H1 (cell line): Measurements from ENCODE around the gene MYCBPAP. TPM values are rescaled to one million over a fixed set of nuclear protein-coding genes. Genes with fewer than 3 reads are reported as not detected.

Experiments
- CTCF ChIA-PET: fragments of 300-600 bp; sonication (Branson Sonifier 250); formaldehyde crosslinking; loops from one replicate; lab custom pipeline; 2021; ENCODE audit not compliant: partially characterized antibody; lab: Charles Lee
- POLR2A ChIA-PET: fragments of 300-600 bp; sonication (Branson Sonifier 250); formaldehyde crosslinking; loops from one replicate; lab custom pipeline; 2021; ENCODE audit warnings: inconsistent platforms; ENCODE audit not compliant: partially characterized antibody; lab: Charles Lee
- DNase-seq, 2 experiments: peaks; one replicate each; pipeline versions ENCODE4 v3.0.0 to v3.0.0-alpha.2; 2010 to 2022; ENCODE audit warnings: low spot score in 2 of 2, low read depth in 1 of 2, mixed read lengths in 1 of 2
- FAIRE-seq: peaks from 2 replicates; lab custom pipeline; 2011; peaks lifted over from hg19 to GRCh38; lab: Jason Lieb, UNC
- H2AFZ ChIP-seq: 2 replicates; pipeline ENCODE4 v1.8.1; 2012; ENCODE audit warnings: low read length, inconsistent platforms
- H2AK5ac ChIP-seq: 2 replicates; pipeline ENCODE4 v1.6.1; 2013; ENCODE audit warnings: low read depth, low read length
- H2BK120ac ChIP-seq: replicated peaks from 2 replicates; pipeline ENCODE3; 2013; ENCODE audit warnings: low read depth, low read length, inconsistent platforms
- H2BK12ac ChIP-seq: 2 replicates; pipeline ENCODE4 v1.6.1; 2013; ENCODE audit warnings: low read depth, low read length
- H2BK15ac ChIP-seq: 2 replicates; pipeline ENCODE4 v1.6.1; 2013; ENCODE audit warnings: low read length
- H2BK20ac ChIP-seq: 2 replicates; pipeline ENCODE4 v1.6.1; 2013; ENCODE audit warnings: low read length
- H2BK5ac ChIP-seq: 2 replicates; pipeline ENCODE4 v1.6.1; 2013; ENCODE audit warnings: low read depth, low read length
- H3K14ac ChIP-seq: 2 replicates; pipeline ENCODE4 v1.6.1; 2013; ENCODE audit warnings: inconsistent platforms; ENCODE audit not compliant: insufficient read length
- H3K18ac ChIP-seq: 2 replicates; pipeline ENCODE4 v1.6.1; 2013; ENCODE audit warnings: low read length; ENCODE audit errors: extremely low read depth
- H3K23ac ChIP-seq: 2 replicates; pipeline ENCODE4 v1.6.1; 2013; ENCODE audit warnings: inconsistent platforms; ENCODE audit not compliant: insufficient read length
- H3K23me2 ChIP-seq: 2 replicates; pipeline ENCODE4 v1.6.1; 2013; ENCODE audit warnings: low read depth, low read length
- H3K27ac ChIP-seq: 2 replicates; pipeline ENCODE4 v1.6.1; 2011; ENCODE audit warnings: low read depth, low read length, inconsistent platforms
- H3K27me3 ChIP-seq, 4 experiments: replicated peaks in 1 of 4; 1 replicate in 1 of 4; 2 replicates in 3 of 4; pipeline versions ENCODE4 v1.6.1 to v1.8.1; 2011 to 2013; ENCODE audit warnings: low read length in 3 of 4, mild to moderate bottlenecking in 3 of 4, inconsistent platforms in 2 of 4, mixed read lengths in 2 of 4, moderate library complexity in 1 of 4; ENCODE audit not compliant: control insufficient read depth in 3 of 4, insufficient read depth in 3 of 4; ENCODE audit errors: extremely low read depth in 1 of 4
- H3K36me3 ChIP-seq, 4 experiments: 2 replicates each; pipeline versions ENCODE4 v1.6.1 to v1.8.1; 2011 to 2013; ENCODE audit warnings: mild to moderate bottlenecking in 4 of 4, low read length in 3 of 4, moderate library complexity in 2 of 4, control low read depth in 1 of 4, inconsistent platforms in 1 of 4; ENCODE audit not compliant: insufficient read depth in 4 of 4, control insufficient read depth in 2 of 4
- H3K4ac ChIP-seq: replicated peaks from 2 replicates; pipeline ENCODE3; 2013; ENCODE audit warnings: low read length, low read depth, mixed read lengths, inconsistent platforms; ENCODE audit not compliant: insufficient read length
- H3K4me1 ChIP-seq, 4 experiments: replicated peaks in 1 of 4; 1 replicate in 1 of 4; 2 replicates in 3 of 4; pipeline versions ENCODE4 v1.6.1 to v1.8.1; 2011 to 2013; ENCODE audit warnings: low read length in 3 of 4, inconsistent platforms in 2 of 4, mixed read lengths in 1 of 4; ENCODE audit not compliant: insufficient read depth in 4 of 4, control insufficient read depth in 3 of 4
- H3K4me2 ChIP-seq, 2 experiments: 2 replicates each; pipeline versions ENCODE4 v1.6.1 to v1.8.1; 2011 to 2013; ENCODE audit warnings: low read depth in 2 of 2, low read length in 2 of 2, control low read depth in 1 of 2, inconsistent platforms in 1 of 2, mild to moderate bottlenecking in 1 of 2; ENCODE audit not compliant: insufficient read depth in 1 of 2
- H3K4me3 ChIP-seq, 4 experiments: fragments of 200-600, 300-600 bp in 1 of 4; sonication (generic), shearing (Covaris generic), sonication (Bioruptor Twin) in 1 of 4; 2 replicates each; pipeline versions ENCODE4 v1.5.1 to v1.8.1; 2011 to 2016; ENCODE audit warnings: low read length in 4 of 4, low read depth in 3 of 4, control low read depth in 2 of 4, inconsistent platforms in 2 of 4, mild to moderate bottlenecking in 2 of 4, mixed read lengths in 1 of 4, moderate library complexity in 1 of 4; ENCODE audit not compliant: insufficient read depth in 2 of 4; ENCODE audit errors: extremely low read depth in 1 of 4
- H3K56ac ChIP-seq: replicated peaks from 2 replicates; pipeline ENCODE3; 2013; ENCODE audit warnings: low read depth, mild to moderate bottlenecking, mixed read lengths, low read length, inconsistent platforms; ENCODE audit not compliant: insufficient read length
- H3K79me1 ChIP-seq: 2 replicates; pipeline ENCODE4 v1.6.1; 2013; ENCODE audit warnings: low read depth, low read length, control low read depth
- H3K79me2 ChIP-seq, 2 experiments: 2 replicates each; pipeline versions ENCODE4 v1.6.1 to v1.8.1; 2012 to 2013; ENCODE audit warnings: low read length in 2 of 2, mild to moderate bottlenecking in 2 of 2, inconsistent platforms in 1 of 2; ENCODE audit not compliant: insufficient read depth in 2 of 2, control insufficient read depth in 1 of 2
- H3K9ac ChIP-seq, 4 experiments: replicated peaks in 1 of 4; 1 replicate in 1 of 4; 2 replicates in 3 of 4; pipeline versions ENCODE4 v1.6.1 to v1.8.1; 2011 to 2013; ENCODE audit warnings: low read depth in 3 of 4, low read length in 3 of 4, control low read depth in 2 of 4, mild to moderate bottlenecking in 2 of 4, moderate library complexity in 2 of 4, inconsistent platforms in 1 of 4; ENCODE audit errors: extremely low read depth in 1 of 4
- H3K9me3 ChIP-seq, 2 experiments: 2 replicates each; pipeline versions ENCODE4 v1.6.1 to v1.8.1; 2012 to 2013; ENCODE audit warnings: mild to moderate bottlenecking in 2 of 2, moderate library complexity in 2 of 2, control low read depth in 1 of 2, inconsistent platforms in 1 of 2, low read depth in 1 of 2, low read length in 1 of 2, mixed read lengths in 1 of 2; ENCODE audit not compliant: insufficient read depth in 2 of 2
- H4K20me1 ChIP-seq, 2 experiments: replicated peaks in 1 of 2; 2 replicates each; pipeline versions ENCODE3 to v1.8.1; 2011 to 2013; ENCODE audit warnings: inconsistent platforms in 2 of 2, low read length in 2 of 2, mild to moderate bottlenecking in 1 of 2; ENCODE audit not compliant: insufficient read depth in 2 of 2, control insufficient read depth in 1 of 2
- H4K5ac ChIP-seq: 2 replicates; pipeline ENCODE4 v1.6.1; 2013; ENCODE audit warnings: low read length, low read depth, mixed read lengths, inconsistent platforms; ENCODE audit not compliant: insufficient read length
- H4K8ac ChIP-seq: 2 replicates; pipeline ENCODE4 v1.8.0; 2013; ENCODE audit warnings: mild to moderate bottlenecking, moderate library complexity, low read length, inconsistent platforms; ENCODE audit not compliant: insufficient read depth; ENCODE audit errors: extremely low read depth
- H4K91ac ChIP-seq: replicated peaks from 2 replicates; pipeline ENCODE3; 2013; ENCODE audit warnings: low read length, mixed read lengths, inconsistent platforms; ENCODE audit not compliant: insufficient read length
- ASH2L ChIP-seq: fragments of 200-600, 300-600 bp; sonication (generic); IDR thresholded peaks from one replicate; pipeline ENCODE4 v1.7.1; 2017; ENCODE audit warnings: low read length
- EZH2 ChIP-seq: fragments of 200-600 bp; sonication (generic); IDR thresholded peaks from 2 replicates; pipeline ENCODE4 v1.7.1; 2012; ENCODE audit warnings: low read depth, mild to moderate bottlenecking, moderate library complexity, low read length, inconsistent platforms; ENCODE audit not compliant: severe bottlenecking
- JUN ChIP-seq: IDR thresholded peaks from 2 replicates; pipeline ENCODE4 v1.6.1; 2011; ENCODE audit warnings: low read depth, mild to moderate bottlenecking, improper control_type of control experiment, low read length
- POLR2AphosphoS5 ChIP-seq: IDR thresholded peaks from 2 replicates; pipeline ENCODE4 v1.6.1; 2011; ENCODE audit warnings: low read depth, low read length
- POU5F1 ChIP-seq: IDR thresholded peaks from 2 replicates; pipeline ENCODE4 v1.6.1; 2011; ENCODE audit warnings: low read depth, mild to moderate bottlenecking, low read length, moderate library complexity
- SP4 ChIP-seq: IDR thresholded peaks from 2 replicates; pipeline ENCODE4 v1.6.1; 2012; ENCODE audit warnings: low read length, inconsistent platforms
- WGBS, 2 experiments: shearing (Covaris generic) in 1 of 2; methylation state at CpG; one replicate each; pipeline versions ENCODE4 v1.1.6 to v1.1.7; 2013 to 2015; ENCODE audit warnings: low lambda C conversion rate in 2 of 2, mixed read lengths in 2 of 2, inconsistent platforms in 1 of 2, low coverage in 1 of 2, missing lambda C conversion rate in 1 of 2; ENCODE audit not compliant: insufficient replicate concordance in 2 of 2, insufficient coverage in 1 of 2, insufficient read length in 1 of 2; ENCODE audit errors: extremely low coverage in 1 of 2, missing lambda C conversion rate in 1 of 2; 5-methylcytosine and 5-hydroxymethylcytosine counted together
- polyA plus RNA-seq, 7 experiments: library from polyadenylated mRNA; depleted of rRNA in 3 of 7; stranded (reverse) in 5 of 7; unstranded in 2 of 7; fragments of >200 nt in 5 of 7; fragments of 200-250 nt in 2 of 7; gene quantifications; 1 replicate in 5 of 7; 2 replicates in 1 of 7; 4 replicates in 1 of 7; pipeline versions ENCODE4 v1.2.1 to v1.2.3, GENCODE V29; 2011 to 2013; ENCODE audit warnings: missing spikeins in 2 of 7, mixed read lengths in 2 of 7
- total RNA-seq: library from RNA; stranded (reverse); fragmentation: NEBNext Ultra II Directional; extraction: Animal tissue kit (Norgen Biotek cat#: 25700); gene quantifications from 2 replicates; pipeline ENCODE4 v1.2.1, GENCODE V29; 2021
- TF ChIP-seq, protein P1 (sequence below): IDR thresholded peaks from 2 replicates; pipeline ENCODE4 v1.6.1; 2011; ENCODE audit warnings: low read depth, mild to moderate bottlenecking, low read length; ENCODE audit not compliant: insufficient read depth

The MYCBPAP gene
- total and polyA plus RNA-seq, 2 of the 8 experiments (the other 6 are each of a cell fraction or from before 2014, with no cell fraction given), result 0.89 to 3.3 TPM

DNA sequence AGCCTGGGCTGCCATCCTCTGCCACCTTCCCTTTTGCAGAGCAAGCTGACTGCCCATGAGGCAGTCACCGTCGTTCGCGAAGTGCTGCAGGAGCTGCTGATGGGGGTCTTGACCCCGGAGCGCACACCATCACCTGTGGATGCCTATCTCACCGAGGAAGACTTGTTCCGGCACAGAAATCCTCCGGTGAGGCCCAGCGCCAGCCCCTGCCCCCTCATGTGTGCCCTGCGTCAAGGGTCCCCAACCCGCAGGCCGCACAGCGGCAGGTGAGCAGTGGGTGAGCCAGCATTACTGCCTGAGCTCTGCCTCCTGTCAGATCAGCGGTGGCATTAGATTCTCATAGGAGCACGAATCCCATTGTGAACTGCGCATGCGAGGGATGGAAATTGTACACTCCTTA lies 16.6 kb downstream of the MYCBPAP start:
- no peak overlapping the region for H3K56ac ChIP-seq
- H3K36me3 ChIP-seq, result no peaks in the 10 kb centered on the region
- no peaks in the 10 kb centered on the region for H3K79me2 ChIP-seq
- POLR2A ChIA-PET, result no interaction called here
- no peak overlapping the region for H2BK12ac ChIP-seq
- H3K9me3 ChIP-seq, result no peaks in the 10 kb centered on the region
- H3K9ac ChIP-seq, result no peak overlapping the region
- no peak overlapping the region for H3K14ac ChIP-seq
- no peak overlapping the region for H2AFZ ChIP-seq
- H3K23ac ChIP-seq, result no peak overlapping the region
- no peak overlapping the region for H3K4ac ChIP-seq
- no peaks in the 10 kb centered on the region for H4K20me1 ChIP-seq
- WGBS, 2 experiments, result 94% methylated on average over 18 of the region's 18 CpGs; no CpG with 5 or more reads in 1 of the 2 experiments
- H2BK15ac ChIP-seq, result no peak overlapping the region
- DNase-seq, result no peak
- H3K23me2 ChIP-seq, result no peaks in the 10 kb centered on the region; the same call in 1 of the 2 replicates
- no peaks in the 10 kb centered on the region; a peak in 1 of 7 replicates for H3K27me3 ChIP-seq
- H3K4me3 ChIP-seq, result no peak overlapping the region
- H2BK120ac ChIP-seq, result no peak overlapping the region
- no peak overlapping the region for H4K5ac ChIP-seq
- TF ChIP-seq ASH2L, result no peak
- TF ChIP-seq, protein P1, sequence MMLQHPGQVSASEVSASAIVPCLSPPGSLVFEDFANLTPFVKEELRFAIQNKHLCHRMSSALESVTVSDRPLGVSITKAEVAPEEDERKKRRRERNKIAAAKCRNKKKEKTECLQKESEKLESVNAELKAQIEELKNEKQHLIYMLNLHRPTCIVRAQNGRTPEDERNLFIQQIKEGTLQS, result no peak
- no peak for TF ChIP-seq JUN
- TF ChIP-seq EZH2, result no peak
- no peak for TF ChIP-seq POLR2AphosphoS5
- no peak for TF ChIP-seq SP4
- TF ChIP-seq POU5F1, result no peak
- peaks cover 0 to 6% (median 0%) of the 10 kb centered on the region in 4 experiments; a peak in 2 of 7 replicates for H3K4me1 ChIP-seq
- H2AK5ac ChIP-seq, result no peak overlapping the region
- no peak for FAIRE-seq
- H4K8ac ChIP-seq, result no peak overlapping the region
- no peak overlapping the region for H2BK20ac ChIP-seq
- H3K27ac ChIP-seq, result no peak overlapping the region
- CTCF ChIA-PET, result interaction anchor here (0.6 to 3.4 kb wide), 8 partner anchors 9 to 128 kb away, joined by 3 to 15 read pairs (median 5); partner anchors contain the start of genes LRRC59 and RSAD1
- no peak overlapping the region for H3K18ac ChIP-seq
- H4K91ac ChIP-seq, result no peak overlapping the region
- H3K4me2 ChIP-seq, result no peak overlapping the region
- no peaks in the 10 kb centered on the region for H3K79me1 ChIP-seq
- no peak overlapping the region for H2BK5ac ChIP-seq
